HepG2 (cell line): ENCODE measurements around the gene ARHGEF10L. TPM values are rescaled to one million over a fixed set of nuclear protein-coding genes. Genes with fewer than 3 reads are reported as not detected.

Experiments used
- ATAC-seq: fragments of 200-7000 bp; cut with Tn5 transposase; 3 replicates; pipeline ENCODE4 v1.9.1; 2020; ENCODE audit warnings: mild to moderate bottlenecking, moderate library complexity
- BruUV-seq: library from RNA; stranded (reverse); fragments of 400-500 nt; replicated peaks from 2 replicates; lab custom pipeline; 2021; lab: Mats Ljungman, UMichigan
- CTCF ChIA-PET: fragments of 300-600 bp; formaldehyde crosslinking; extraction: SDS; loops from one replicate; lab custom pipeline; 2021; ENCODE audit warnings: low total read pairs, inconsistent platforms, low intra/inter-chr PET ratio; lab: Yijun Ruan, JAX
- POLR2A ChIA-PET: fragments of 350-600 bp; sonication (Branson Sonifier 250); formaldehyde crosslinking; loops from one replicate; lab custom pipeline; 2020; ENCODE audit warnings: antibody characterized with exemption, inconsistent platforms; lab: Yijun Ruan, JAX
- DNase-seq: peaks from one replicate; pipeline ENCODE4 v3.0.0-alpha.2; 2015; ENCODE audit warnings: low spot score
- FAIRE-seq: peaks from 3 replicates; lab custom pipeline; 2011; peaks lifted over from hg19 to GRCh38; lab: Jason Lieb, UNC
- H2AFZ ChIP-seq: one replicate; pipeline ENCODE4 v1.6.1; 2011; ENCODE audit warnings: low read length, inconsistent platforms
- H3K27ac ChIP-seq: fragments of 300-600 bp; 3 replicates; pipeline ENCODE4 v1.8.0; 2011; ENCODE audit warnings: mixed run types, mild to moderate bottlenecking, mixed read lengths, low read length, inconsistent platforms; ENCODE audit not compliant: insufficient read depth; ENCODE audit errors: extremely low read length
- H3K27me3 ChIP-seq, 2 experiments: fragments of 200-600 bp in 1 of 2; 2 replicates in 1 of 2; 3 replicates in 1 of 2; pipeline versions ENCODE4 v1.6.0 to v1.8.0; 2011; ENCODE audit warnings: low read length in 2 of 2, mild to moderate bottlenecking in 2 of 2, moderate library complexity in 2 of 2, inconsistent platforms in 1 of 2; ENCODE audit not compliant: insufficient read depth in 2 of 2, control insufficient read depth in 1 of 2
- H3K36me3 ChIP-seq, 2 experiments: fragments of 200-600 bp in 1 of 2; replicated peaks in 1 of 2; 2 replicates in 1 of 2; 3 replicates in 1 of 2; pipeline versions ENCODE4 v1.5.1 to v1.8.0; 2011; ENCODE audit warnings: low read length in 2 of 2, inconsistent platforms in 1 of 2; ENCODE audit not compliant: insufficient read depth in 2 of 2, control insufficient read depth in 1 of 2
- H3K4me1 ChIP-seq: 2 replicates; pipeline ENCODE4 v1.5.1; 2012; ENCODE audit warnings: low read length, inconsistent platforms; ENCODE audit not compliant: insufficient read depth
- H3K4me2 ChIP-seq: 2 replicates; pipeline ENCODE4 v1.6.0; 2011; ENCODE audit warnings: low read depth, low read length, inconsistent platforms
- H3K4me3 ChIP-seq, 3 experiments: fragments of 200-600 bp in 1 of 3; sonication (generic), shearing (Covaris generic) in 1 of 3; replicated peaks in 1 of 3; 2 replicates each; pipeline ENCODE4 v1.5.1; 2011 to 2016; ENCODE audit warnings: low read length in 3 of 3, inconsistent platforms in 2 of 3, low read depth in 2 of 3, mild to moderate bottlenecking in 2 of 3, control low read depth in 1 of 3, mixed read lengths in 1 of 3; ENCODE audit not compliant: insufficient read depth in 1 of 3
- H3K79me2 ChIP-seq: one replicate; pipeline ENCODE4 v1.6.1; 2011; ENCODE audit warnings: low read length, inconsistent platforms; ENCODE audit not compliant: insufficient read depth
- H3K9ac ChIP-seq: 2 replicates; pipeline ENCODE4 v1.6.0; 2011; ENCODE audit warnings: mild to moderate bottlenecking, low read depth, low read length, inconsistent platforms; ENCODE audit not compliant: insufficient read depth
- H3K9me3 ChIP-seq: 2 replicates; pipeline ENCODE4 v1.5.1; 2012; ENCODE audit warnings: mild to moderate bottlenecking, low read length
- H4K20me1 ChIP-seq: 2 replicates; pipeline ENCODE4 v1.6.0; 2011; ENCODE audit warnings: inconsistent platforms, mild to moderate bottlenecking, low read length, moderate library complexity; ENCODE audit not compliant: insufficient read depth
- AGO2 ChIP-seq: fragments of 200-400 bp; formaldehyde crosslinking; optimal IDR thresholded peaks from 2 replicates; pipeline ENCODE3; 2017; ENCODE audit warnings: mild to moderate bottlenecking, low read depth, low read length, moderate library complexity
- ARNT2 ChIP-seq: sonication (generic); formaldehyde crosslinking; IDR thresholded peaks from 2 replicates; pipeline ENCODE4 v1.8.0; 2022; ENCODE audit warnings: mild to moderate bottlenecking, low read depth, missing genetic modification reagents, moderate library complexity
- CREB1 ChIP-seq, 2 experiments: fragments of 450-650 bp in 1 of 2; IDR thresholded peaks; 2 replicates each; pipeline ENCODE4 v1.6.1; 2016 to 2017; ENCODE audit warnings: control low read depth in 1 of 2, mild to moderate bottlenecking in 1 of 2, missing compliant biosample characterization in 1 of 2, missing genetic modification characterization in 1 of 2
- JDP2 ChIP-seq: sonication (generic); formaldehyde crosslinking; IDR thresholded peaks from 2 replicates; pipeline ENCODE4 v1.8.1; 2022; ENCODE audit warnings: missing genetic modification reagents, borderline replicate concordance
- KLF11 ChIP-seq: IDR thresholded peaks from 2 replicates; pipeline ENCODE4 v1.6.1; 2016; ENCODE audit warnings: missing compliant biosample characterization
- KMT2B ChIP-seq: IDR thresholded peaks from 2 replicates; pipeline ENCODE4 v1.6.1; 2016; ENCODE audit warnings: missing genetic modification reagents, missing compliant biosample characterization
- MAF1 ChIP-seq: sonication (generic); formaldehyde crosslinking; IDR thresholded peaks from 2 replicates; pipeline ENCODE4 v1.5.0; 2020; ENCODE audit warnings: missing genetic modification reagents, borderline replicate concordance
- RBFOX2 ChIP-seq: fragments of 200-400 bp; formaldehyde crosslinking; IDR thresholded peaks from 2 replicates; pipeline ENCODE4 v1.6.1; 2017; ENCODE audit warnings: low read depth, mild to moderate bottlenecking, low read length
- SETDB1 ChIP-seq: sonication (generic); formaldehyde crosslinking; IDR thresholded peaks from 2 replicates; pipeline ENCODE4 v1.5.1; 2020; ENCODE audit warnings: missing genetic modification reagents, mild to moderate bottlenecking, borderline replicate concordance
- ZNF292 ChIP-seq: sonication (generic); formaldehyde crosslinking; IDR thresholded peaks from 2 replicates; pipeline ENCODE4 v1.8.1; 2022; ENCODE audit warnings: mild to moderate bottlenecking, low read depth, missing genetic modification reagents, borderline replicate concordance
- WGBS: methylation state at CpG from one replicate; pipeline ENCODE4 v1.1.6; 2017; ENCODE audit warnings: low lambda C conversion rate; 5-methylcytosine and 5-hydroxymethylcytosine counted together
- in situ Hi-C: cut with HindIII; loops from 2 replicates; pipeline ENCODE4 v1.10.0; 2017; ENCODE audit warnings: low pct_unique_long_range_greater_than_20kb; ENCODE audit not compliant: extremely low pct_ligation_motif_present
- intact Hi-C: fragments of 100-400 bp; cut with micrococcal nuclease; formaldehyde crosslinking; loops from one replicate; pipeline ENCODE4 v1.10.0; 2022; ENCODE audit not compliant: unreplicated experiment
- polyA plus RNA-seq, 8 experiments: library from polyadenylated mRNA; depleted of rRNA in 3 of 8; stranded (reverse) in 7 of 8; unstranded in 1 of 8; fragments of >200 nt; fragmentation: Illumina TruSeq in 4 of 8; extraction: Trizol in 4 of 8; gene quantifications; 2 replicates each; pipeline versions ENCODE4 v1.2.1 to v1.2.3, GENCODE V29; 2011 to 2016; ENCODE audit warnings: low read depth in 4 of 8, missing spikeins in 1 of 8, mixed read lengths in 1 of 8; ENCODE audit not compliant: insufficient read depth in 1 of 8
- total RNA-seq, 5 experiments: library from RNA; depleted of rRNA; stranded (reverse); fragments of >200 nt; fragmentation: Illumina TruSeq; extraction: Trizol; gene quantifications; 2 replicates each; pipeline ENCODE4 v1.2.3, GENCODE V29; 2016; ENCODE audit warnings: low read depth in 1 of 5
- TF ChIP-seq, protein P1 (sequence below): sonication (generic); formaldehyde crosslinking; IDR thresholded peaks from 2 replicates; pipeline ENCODE4 v1.5.1; 2020; ENCODE audit warnings: missing genetic modification reagents, mild to moderate bottlenecking, borderline replicate concordance
- TF ChIP-seq, protein P2 (sequence below): sonication (generic); formaldehyde crosslinking; IDR thresholded peaks from 2 replicates; pipeline ENCODE4 v1.5.0; 2020; ENCODE audit warnings: mild to moderate bottlenecking, missing genetic modification reagents
- TF ChIP-seq, protein P3 (sequence below): sonication (generic); formaldehyde crosslinking; IDR thresholded peaks from 2 replicates; pipeline ENCODE4 v1.4.0; 2020; ENCODE audit warnings: missing genetic modification reagents

ARHGEF10L gene
- total and polyA plus RNA-seq, 2 of the 13 experiments (the other 11 are each of a cell fraction or from before 2014, with no cell fraction given) = 46.5 to 78.3 TPM

DNA sequence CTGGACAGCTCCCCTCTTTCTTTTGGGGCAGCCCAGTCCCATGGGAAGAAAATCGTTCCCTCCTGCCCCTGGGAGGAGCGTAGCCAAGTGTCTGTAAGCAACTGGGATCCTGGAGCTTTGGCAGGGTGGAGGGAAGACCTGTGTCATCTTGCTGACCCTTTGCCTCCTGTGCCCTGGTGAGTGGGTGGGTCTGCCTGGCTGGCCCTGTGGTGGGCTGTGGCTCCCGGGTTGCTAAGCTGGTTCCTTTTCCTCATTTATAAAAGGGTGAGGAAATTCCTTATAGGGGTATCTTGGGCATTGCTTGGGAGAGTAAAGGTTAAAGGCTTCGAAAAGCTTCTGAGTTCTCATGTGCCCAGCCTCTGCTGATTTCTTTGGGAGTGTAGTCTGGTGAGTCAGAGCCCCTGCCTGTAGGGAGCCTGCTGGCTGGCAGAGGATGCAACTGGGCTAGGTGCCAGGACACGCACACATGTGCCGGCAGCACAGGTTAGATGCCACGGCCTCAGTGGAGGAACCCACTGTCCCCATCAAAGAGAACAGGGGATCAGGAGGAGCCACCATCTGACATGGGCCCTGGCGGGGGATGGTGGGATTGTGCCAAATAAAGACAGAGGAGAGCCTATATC lies 85.2 kb downstream of the ARHGEF10L start:
- H3K4me1 ChIP-seq = no peaks in the 10 kb centered on the region
- no peak for TF ChIP-seq KLF11 (CRISPR knock-in tag)
- 0 out of 2 replicates have a peak, but pooled peaks have one; percentile 1 for TF ChIP-seq CREB1 (IDR thresholded peaks at IDR 0.05)
- TF ChIP-seq CREB1 (CRISPR knock-in tag; IDR thresholded peaks at IDR 0.05) = no peak
- no peak overlapping the region for H3K27ac ChIP-seq
- POLR2A ChIA-PET = no interaction called here
- H3K4me3 ChIP-seq = no peak overlapping the region
- no peak for ATAC-seq
- 96% methylated on average over 8 of the region's 8 CpGs for WGBS
- no peak overlapping the region for H3K9ac ChIP-seq
- intact Hi-C loops = no loop called here
- no peaks in the 10 kb centered on the region for H3K27me3 ChIP-seq
- no TSS peak for BruUV-seq
- H2AFZ ChIP-seq = no peak overlapping the region
- no peak overlapping the region for H3K4me2 ChIP-seq
- peaks cover 62 to 86% of the 10 kb centered on the region in 2 experiments for H3K36me3 ChIP-seq
- H4K20me1 ChIP-seq = peaks cover 3% of the 10 kb centered on the region; the same call in 1 of the 2 replicates
- DNase-seq = no peak
- in situ Hi-C loops = no loop called here
- CTCF ChIA-PET = no interaction called here
- FAIRE-seq = no peak
- H3K79me2 ChIP-seq = no peaks in the 10 kb centered on the region
- no peaks in the 10 kb centered on the region for H3K9me3 ChIP-seq

DNA sequence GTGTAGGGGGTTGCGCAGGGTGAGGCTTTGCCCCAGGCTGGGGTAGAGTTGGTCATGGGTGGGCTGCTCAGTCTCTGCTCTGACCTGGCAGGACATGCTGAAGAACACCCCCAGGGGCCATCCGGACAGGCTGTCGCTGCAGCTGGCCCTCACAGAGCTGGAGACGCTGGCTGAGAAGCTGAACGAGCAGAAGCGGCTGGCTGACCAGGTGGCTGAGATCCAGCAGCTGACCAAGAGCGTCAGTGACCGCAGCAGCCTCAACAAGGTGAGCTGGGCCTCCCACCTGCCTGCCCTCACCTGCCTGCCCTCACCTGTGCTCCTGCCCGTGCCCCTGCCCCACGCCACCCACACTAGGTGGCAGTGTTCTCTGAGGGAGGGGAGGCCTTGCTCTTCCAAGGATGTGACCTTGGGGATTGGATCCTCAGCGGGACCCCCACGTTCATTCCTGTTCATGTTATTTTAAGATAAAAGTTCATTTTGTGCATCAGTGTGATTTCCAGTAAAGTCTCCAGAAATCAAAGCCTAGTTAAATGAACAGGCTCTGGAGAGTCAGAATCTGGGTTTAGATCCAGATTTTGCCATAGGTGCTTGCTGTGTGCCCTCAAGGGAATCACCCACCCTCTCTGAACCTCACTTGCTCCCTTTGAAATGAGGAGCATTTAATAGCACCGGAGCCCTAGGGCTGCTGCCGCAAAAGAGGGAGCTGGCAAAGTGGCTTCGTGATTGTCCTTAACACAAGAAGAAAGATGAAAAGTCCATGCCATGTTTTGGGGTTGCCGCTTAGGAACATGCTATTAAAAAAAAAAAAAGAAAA lies 87.9 kb downstream of the ARHGEF10L start:
- no peak overlapping the region for H3K4me3 ChIP-seq
- no peak overlapping the region for H3K4me2 ChIP-seq
- H3K27me3 ChIP-seq = no peaks in the 10 kb centered on the region
- WGBS = 95% methylated on average over 8 of the region's 16 CpGs
- H3K79me2 ChIP-seq = no peaks in the 10 kb centered on the region
- no peak for ATAC-seq
- in situ Hi-C loops = no loop called here
- H3K9ac ChIP-seq = no peak overlapping the region
- H2AFZ ChIP-seq = no peak overlapping the region
- POLR2A ChIA-PET = no interaction called here
- no peak for DNase-seq
- H3K36me3 ChIP-seq = peaks cover 72 to 88% of the 10 kb centered on the region in 2 experiments
- H4K20me1 ChIP-seq = no peaks in the 10 kb centered on the region; the same call in 1 of the 2 replicates
- H3K27ac ChIP-seq = no peak overlapping the region
- no peaks in the 10 kb centered on the region for H3K4me1 ChIP-seq
- no TSS peak for BruUV-seq
- FAIRE-seq = no peak
- no peaks in the 10 kb centered on the region for H3K9me3 ChIP-seq
- CTCF ChIA-PET = no interaction called here
- intact Hi-C loops = no loop called here
- TF ChIP-seq KMT2B (CRISPR knock-in tag) (no peak), SETDB1 (CRISPR knock-in tag) (no peak), ZNF292 (no peak), MAF1 (CRISPR knock-in tag) (no peak), ARNT2 (CRISPR knock-in tag) (no peak), RBFOX2 (0 out of 2 replicates have a peak, but pooled peaks have one; percentile 35), JDP2 (no peak), AGO2 (peak; percentile 63)
- TF ChIP-seq, protein P1, sequence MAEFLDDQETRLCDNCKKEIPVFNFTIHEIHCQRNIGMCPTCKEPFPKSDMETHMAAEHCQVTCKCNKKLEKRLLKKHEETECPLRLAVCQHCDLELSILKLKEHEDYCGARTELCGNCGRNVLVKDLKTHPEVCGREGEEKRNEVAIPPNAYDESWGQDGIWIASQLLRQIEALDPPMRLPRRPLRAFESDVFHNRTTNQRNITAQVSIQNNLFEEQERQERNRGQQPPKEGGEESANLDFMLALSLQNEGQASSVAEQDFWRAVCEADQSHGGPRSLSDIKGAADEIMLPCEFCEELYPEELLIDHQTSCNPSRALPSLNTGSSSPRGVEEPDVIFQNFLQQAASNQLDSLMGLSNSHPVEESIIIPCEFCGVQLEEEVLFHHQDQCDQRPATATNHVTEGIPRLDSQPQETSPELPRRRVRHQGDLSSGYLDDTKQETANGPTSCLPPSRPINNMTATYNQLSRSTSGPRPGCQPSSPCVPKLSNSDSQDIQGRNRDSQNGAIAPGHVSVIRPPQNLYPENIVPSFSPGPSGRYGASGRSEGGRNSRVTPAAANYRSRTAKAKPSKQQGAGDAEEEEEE (CRISPR knock-in tag) = no peak
- TF ChIP-seq, protein P2, sequence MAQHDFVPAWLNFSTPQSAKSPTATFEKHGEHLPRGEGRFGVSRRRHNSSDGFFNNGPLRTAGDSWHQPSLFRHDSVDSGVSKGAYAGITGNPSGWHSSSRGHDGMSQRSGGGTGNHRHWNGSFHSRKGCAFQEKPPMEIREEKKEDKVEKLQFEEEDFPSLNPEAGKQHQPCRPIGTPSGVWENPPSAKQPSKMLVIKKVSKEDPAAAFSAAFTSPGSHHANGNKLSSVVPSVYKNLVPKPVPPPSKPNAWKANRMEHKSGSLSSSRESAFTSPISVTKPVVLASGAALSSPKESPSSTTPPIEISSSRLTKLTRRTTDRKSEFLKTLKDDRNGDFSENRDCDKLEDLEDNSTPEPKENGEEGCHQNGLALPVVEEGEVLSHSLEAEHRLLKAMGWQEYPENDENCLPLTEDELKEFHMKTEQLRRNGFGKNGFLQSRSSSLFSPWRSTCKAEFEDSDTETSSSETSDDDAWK (CRISPR knock-in tag) = no peak
- TF ChIP-seq, protein P3, sequence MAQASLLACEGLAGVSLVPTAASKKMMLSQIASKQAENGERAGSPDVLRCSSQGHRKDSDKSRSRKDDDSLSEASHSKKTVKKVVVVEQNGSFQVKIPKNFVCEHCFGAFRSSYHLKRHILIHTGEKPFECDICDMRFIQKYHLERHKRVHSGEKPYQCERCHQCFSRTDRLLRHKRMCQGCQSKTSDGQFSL = no peak
